HepG2 (cell line): Measurements from ENCODE around the gene NUP85. TPM values are rescaled to one million over a fixed set of nuclear protein-coding genes. Genes with fewer than 3 reads are reported as not detected.

ENCODE experiments used
- AGO2 ChIP-seq: fragments of 200-400 bp; formaldehyde crosslinking; optimal IDR thresholded peaks from 2 replicates; pipeline ENCODE3; 2017; ENCODE audit warnings: mild to moderate bottlenecking, low read depth, low read length, moderate library complexity
- CCDC6 ChIP-seq: sonication (generic); formaldehyde crosslinking; IDR thresholded peaks from 2 replicates; pipeline ENCODE4 v1.8.1; 2022; ENCODE audit warnings: mild to moderate bottlenecking, missing genetic modification reagents, moderate library complexity
- CREB1 ChIP-seq, 2 experiments: fragments of 450-650 bp in 1 of 2; IDR thresholded peaks; 2 replicates each; pipeline ENCODE4 v1.6.1; 2016 to 2017; ENCODE audit warnings: control low read depth in 1 of 2, mild to moderate bottlenecking in 1 of 2, missing compliant biosample characterization in 1 of 2, missing genetic modification characterization in 1 of 2
- ERF ChIP-seq: IDR thresholded peaks from 2 replicates; pipeline ENCODE4 v1.6.1; 2018; ENCODE audit warnings: missing biosample characterization, missing genetic modification reagents
- GTF3A ChIP-seq: sonication (generic); formaldehyde crosslinking; conservative IDR thresholded peaks from 2 replicates; pipeline ENCODE4 v1.4.0; 2020; ENCODE audit warnings: mild to moderate bottlenecking, missing genetic modification reagents
- HMG20A ChIP-seq: IDR thresholded peaks from 2 replicates; pipeline ENCODE4 v1.6.1; 2016; ENCODE audit warnings: borderline replicate concordance
- HMGXB4 ChIP-seq, 2 experiments: sonication (generic) in 1 of 2; formaldehyde crosslinking in 1 of 2; IDR thresholded peaks; 2 replicates each; pipeline versions ENCODE4 v1.4.0 to v1.6.1; 2018 to 2020; ENCODE audit warnings: missing genetic modification reagents in 2 of 2, borderline replicate concordance in 1 of 2, low read depth in 1 of 2, mild to moderate bottlenecking in 1 of 2, missing biosample characterization in 1 of 2
- RELA ChIP-seq: sonication (generic); formaldehyde crosslinking; IDR thresholded peaks from 2 replicates; pipeline ENCODE4 v1.4.0; 2020; ENCODE audit warnings: missing genetic modification reagents
- RORA ChIP-seq: sonication (generic); formaldehyde crosslinking; IDR thresholded peaks from 2 replicates; pipeline ENCODE4 v1.5.0; 2020; ENCODE audit warnings: mild to moderate bottlenecking, missing genetic modification reagents, moderate library complexity
- RXRB ChIP-seq: IDR thresholded peaks from 2 replicates; pipeline ENCODE4 v1.6.1; 2016; ENCODE audit warnings: borderline replicate concordance, missing genetic modification reagents, missing compliant biosample characterization
- TBX2 ChIP-seq: sonication (generic); formaldehyde crosslinking; IDR thresholded peaks from 2 replicates; pipeline ENCODE4 v1.5.0; 2020; ENCODE audit warnings: missing genetic modification reagents, mild to moderate bottlenecking, borderline replicate concordance
- TRIM24 ChIP-seq: sonication (generic); formaldehyde crosslinking; IDR thresholded peaks from 2 replicates; pipeline ENCODE4 v1.8.0; 2022; ENCODE audit warnings: mild to moderate bottlenecking, missing genetic modification reagents
- ZNF230 ChIP-seq: sonication (generic); formaldehyde crosslinking; IDR thresholded peaks from 2 replicates; pipeline ENCODE4 v1.4.0; 2020; ENCODE audit warnings: mild to moderate bottlenecking, missing genetic modification reagents
- ZNF292 ChIP-seq: sonication (generic); formaldehyde crosslinking; IDR thresholded peaks from 2 replicates; pipeline ENCODE4 v1.8.1; 2022; ENCODE audit warnings: mild to moderate bottlenecking, low read depth, missing genetic modification reagents, borderline replicate concordance
- ZNF44 ChIP-seq: sonication (generic); formaldehyde crosslinking; IDR thresholded peaks from 2 replicates; pipeline ENCODE4 v1.5.1; 2020; ENCODE audit warnings: mild to moderate bottlenecking, missing genetic modification reagents
- ZNF570 ChIP-seq: sonication (generic); formaldehyde crosslinking; IDR thresholded peaks from 2 replicates; pipeline ENCODE4 v1.4.0; 2020; ENCODE audit warnings: mild to moderate bottlenecking, missing genetic modification reagents, borderline replicate concordance
- ZNF7 ChIP-seq: IDR thresholded peaks from 2 replicates; pipeline ENCODE4 v1.6.1; 2016; ENCODE audit warnings: missing biosample characterization, missing genetic modification reagents
- ZNF746 ChIP-seq: sonication (generic); formaldehyde crosslinking; IDR thresholded peaks from 2 replicates; pipeline ENCODE4 v1.8.0; 2022; ENCODE audit warnings: mild to moderate bottlenecking, missing genetic modification reagents
- ZNF747 ChIP-seq: sonication (generic); formaldehyde crosslinking; IDR thresholded peaks from 2 replicates; pipeline ENCODE4 v1.8.1; 2023; ENCODE audit warnings: missing genetic modification reagents, mild to moderate bottlenecking, borderline replicate concordance
- ZSCAN21 ChIP-seq: sonication (generic); formaldehyde crosslinking; IDR thresholded peaks from 2 replicates; pipeline ENCODE4 v1.8.0; 2022; ENCODE audit warnings: mild to moderate bottlenecking, missing genetic modification reagents, moderate library complexity, borderline replicate concordance
- ZSCAN30 ChIP-seq: sonication (generic); formaldehyde crosslinking; IDR thresholded peaks from 2 replicates; pipeline ENCODE4 v1.5.0; 2020; ENCODE audit warnings: mild to moderate bottlenecking, missing genetic modification reagents
- polyA plus RNA-seq, 8 experiments: library from polyadenylated mRNA; depleted of rRNA in 3 of 8; stranded (reverse) in 7 of 8; unstranded in 1 of 8; fragments of >200 nt; fragmentation: Illumina TruSeq in 4 of 8; extraction: Trizol in 4 of 8; gene quantifications; 2 replicates each; pipeline versions ENCODE4 v1.2.1 to v1.2.3, GENCODE V29; 2011 to 2016; ENCODE audit warnings: low read depth in 4 of 8, missing spikeins in 1 of 8, mixed read lengths in 1 of 8; ENCODE audit not compliant: insufficient read depth in 1 of 8
- total RNA-seq, 5 experiments: library from RNA; depleted of rRNA; stranded (reverse); fragments of >200 nt; fragmentation: Illumina TruSeq; extraction: Trizol; gene quantifications; 2 replicates each; pipeline ENCODE4 v1.2.3, GENCODE V29; 2016; ENCODE audit warnings: low read depth in 1 of 5
- TF ChIP-seq, protein P1 (sequence below): sonication (generic); formaldehyde crosslinking; IDR thresholded peaks from 2 replicates; pipeline ENCODE4 v1.8.1; 2023; ENCODE audit warnings: mild to moderate bottlenecking, inconsistent platforms, moderate library complexity, missing genetic modification reagents, borderline replicate concordance
- TF ChIP-seq, protein P2 (sequence below): IDR thresholded peaks from 2 replicates; pipeline ENCODE4 v1.6.1; 2018; ENCODE audit warnings: missing genetic modification reagents
- TF ChIP-seq, protein P3 (sequence below): sonication (generic); formaldehyde crosslinking; conservative IDR thresholded peaks from 2 replicates; pipeline ENCODE4 v1.8.0; 2022; ENCODE audit warnings: mild to moderate bottlenecking, moderate library complexity, missing genetic modification reagents

Gene NUP85
- total and polyA plus RNA-seq, 2 of the 13 experiments (the other 11 are each of a cell fraction or from before 2014, with no cell fraction given) = 89.1 to 124 TPM

DNA sequence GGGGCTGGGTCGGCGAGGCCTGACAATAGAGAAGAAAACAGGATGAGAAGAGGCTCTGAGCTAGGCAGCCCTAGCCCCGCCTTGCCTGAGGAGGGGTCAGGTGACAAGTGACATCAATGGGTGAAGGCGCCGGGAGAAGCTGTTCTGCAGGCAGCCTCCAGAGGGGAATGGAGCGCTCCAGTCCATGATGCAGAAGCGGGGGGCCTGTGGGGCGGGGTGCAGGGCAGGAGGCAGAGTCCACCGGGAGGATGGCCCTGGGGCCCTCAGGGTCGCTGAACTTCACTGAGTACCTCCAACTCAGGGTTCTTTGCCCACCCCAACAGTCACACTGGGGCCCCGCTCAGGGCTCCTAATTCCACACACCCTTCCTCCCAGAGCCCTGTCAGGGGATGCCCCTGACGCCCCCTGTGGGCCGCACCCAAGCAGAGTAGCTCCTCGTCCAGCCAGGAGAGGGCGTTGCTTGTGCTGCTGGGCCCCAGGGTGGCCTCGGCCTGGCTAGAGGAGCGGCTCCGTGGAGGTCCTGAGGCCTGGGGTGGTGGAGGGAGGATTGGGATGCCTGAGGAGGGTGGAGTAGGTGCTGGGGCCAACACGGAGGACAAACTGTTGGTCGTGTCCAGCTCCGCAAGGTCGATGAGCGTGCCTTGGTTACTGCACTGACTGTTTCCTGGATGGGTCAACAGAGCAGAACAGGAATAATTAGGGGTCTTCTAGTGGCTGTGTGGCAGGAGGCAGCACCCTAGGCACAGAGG is 35.1 kb downstream of the NUP85 start (continued):
- TF ChIP-seq CREB1 (IDR thresholded peaks at IDR 0.05) (no peak), CREB1 (CRISPR knock-in tag; IDR thresholded peaks at IDR 0.05) (no peak), RXRB (CRISPR knock-in tag) (no peak), GTF3A (CRISPR knock-in tag) (no peak; the same call in 1 of the 2 replicates), RELA (CRISPR knock-in tag) (no peak), ZNF44 (CRISPR knock-in tag) (no peak), HMG20A (no peak), ZNF292 (CRISPR knock-in tag) (no peak), CCDC6 (CRISPR knock-in tag) (no peak), HMGXB4 (CRISPR knock-in tag; IDR thresholded peaks at IDR 0.05; ENCODE audit: borderline replicate concordance in 1 of 2, low read depth in 1 of 2) (peak; percentile 42 to 73; a peak in 2 of 4 replicates), ZNF570 (CRISPR knock-in tag) (no peak), TRIM24 (CRISPR knock-in tag) (no peak), ZNF7 (CRISPR knock-in tag) (no peak), AGO2 (peak; percentile 87), ZNF746 (no peak), ZSCAN30 (CRISPR knock-in tag) (no peak), RORA (CRISPR knock-in tag) (no peak), ZNF230 (0 out of 2 replicates have a peak, but pooled peaks have one; percentile 68), ZNF747 (no peak), ZSCAN21 (CRISPR knock-in tag) (peak; percentile 48; the same call in 1 of the 2 replicates), TBX2 (CRISPR knock-in tag) (no peak), ERF (CRISPR knock-in tag) (no peak)
- TF ChIP-seq, protein P1, sequence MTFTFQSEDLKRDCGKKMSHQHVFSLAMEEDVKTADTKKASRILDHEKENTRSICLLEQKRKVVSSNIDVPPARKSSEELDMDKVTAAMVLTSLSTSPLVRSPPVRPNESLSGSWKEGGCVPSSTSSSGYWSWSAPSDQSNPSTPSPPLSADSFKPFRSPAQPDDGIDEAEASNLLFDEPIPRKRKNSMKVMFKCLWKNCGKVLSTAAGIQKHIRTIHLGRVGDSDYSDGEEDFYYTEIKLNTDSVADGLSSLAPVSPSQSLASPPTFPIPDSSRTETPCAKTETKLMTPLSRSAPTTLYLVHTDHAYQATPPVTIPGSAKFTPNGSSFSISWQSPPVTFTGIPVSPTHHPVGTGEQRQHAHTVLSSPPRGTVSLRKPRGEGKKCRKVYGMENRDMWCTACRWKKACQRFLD (CRISPR knock-in tag) = no peak
- TF ChIP-seq, protein P2, sequence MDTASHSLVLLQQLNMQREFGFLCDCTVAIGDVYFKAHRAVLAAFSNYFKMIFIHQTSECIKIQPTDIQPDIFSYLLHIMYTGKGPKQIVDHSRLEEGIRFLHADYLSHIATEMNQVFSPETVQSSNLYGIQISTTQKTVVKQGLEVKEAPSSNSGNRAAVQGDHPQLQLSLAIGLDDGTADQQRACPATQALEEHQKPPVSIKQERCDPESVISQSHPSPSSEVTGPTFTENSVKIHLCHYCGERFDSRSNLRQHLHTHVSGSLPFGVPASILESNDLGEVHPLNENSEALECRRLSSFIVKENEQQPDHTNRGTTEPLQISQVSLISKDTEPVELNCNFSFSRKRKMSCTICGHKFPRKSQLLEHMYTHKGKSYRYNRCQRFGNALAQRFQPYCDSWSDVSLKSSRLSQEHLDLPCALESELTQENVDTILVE (CRISPR knock-in tag) = no peak
- TF ChIP-seq, protein P3, sequence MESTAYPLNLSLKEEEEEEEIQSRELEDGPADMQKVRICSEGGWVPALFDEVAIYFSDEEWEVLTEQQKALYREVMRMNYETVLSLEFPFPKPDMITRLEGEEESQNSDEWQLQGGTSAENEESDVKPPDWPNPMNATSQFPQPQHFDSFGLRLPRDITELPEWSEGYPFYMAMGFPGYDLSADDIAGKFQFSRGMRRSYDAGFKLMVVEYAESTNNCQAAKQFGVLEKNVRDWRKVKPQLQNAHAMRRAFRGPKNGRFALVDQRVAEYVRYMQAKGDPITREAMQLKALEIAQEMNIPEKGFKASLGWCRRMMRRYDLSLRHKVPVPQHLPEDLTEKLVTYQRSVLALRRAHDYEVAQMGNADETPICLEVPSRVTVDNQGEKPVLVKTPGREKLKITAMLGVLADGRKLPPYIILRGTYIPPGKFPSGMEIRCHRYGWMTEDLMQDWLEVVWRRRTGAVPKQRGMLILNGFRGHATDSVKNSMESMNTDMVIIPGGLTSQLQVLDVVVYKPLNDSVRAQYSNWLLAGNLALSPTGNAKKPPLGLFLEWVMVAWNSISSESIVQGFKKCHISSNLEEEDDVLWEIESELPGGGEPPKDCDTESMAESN = 0 out of 2 replicates have a peak, but pooled peaks have one; percentile 26
